GM19452 (cell line): Measurements from ENCODE around the gene IGF2R.

Source experiments
- ATAC-seq: cut with Tn5 transposase; IDR thresholded peaks from one replicate; pipeline ENCODE4 v1.9.1; 2021; ENCODE audit not compliant: unreplicated experiment

IGF2R gene

DNA sequence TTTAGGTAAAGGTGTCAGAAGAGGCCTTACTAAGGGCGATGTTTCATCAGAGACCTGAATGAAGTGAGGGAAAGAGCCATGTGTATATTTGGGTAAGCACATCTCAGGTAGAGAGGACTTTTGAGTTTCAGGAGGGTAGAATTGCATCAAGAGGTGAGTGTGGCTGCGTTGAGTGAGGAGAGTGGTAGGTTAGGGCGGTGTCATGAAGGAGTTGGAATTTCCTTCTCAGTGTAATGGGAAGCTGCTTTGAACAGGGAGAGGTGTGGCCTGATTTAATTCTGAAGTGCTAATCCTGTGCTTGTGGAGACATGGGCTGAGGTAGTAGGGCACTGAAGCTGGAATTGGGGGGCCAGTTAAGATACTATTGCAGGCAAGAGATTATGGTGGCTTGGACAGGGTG is 53.9 kb downstream of the IGF2R start:
- no peak for ATAC-seq

DNA sequence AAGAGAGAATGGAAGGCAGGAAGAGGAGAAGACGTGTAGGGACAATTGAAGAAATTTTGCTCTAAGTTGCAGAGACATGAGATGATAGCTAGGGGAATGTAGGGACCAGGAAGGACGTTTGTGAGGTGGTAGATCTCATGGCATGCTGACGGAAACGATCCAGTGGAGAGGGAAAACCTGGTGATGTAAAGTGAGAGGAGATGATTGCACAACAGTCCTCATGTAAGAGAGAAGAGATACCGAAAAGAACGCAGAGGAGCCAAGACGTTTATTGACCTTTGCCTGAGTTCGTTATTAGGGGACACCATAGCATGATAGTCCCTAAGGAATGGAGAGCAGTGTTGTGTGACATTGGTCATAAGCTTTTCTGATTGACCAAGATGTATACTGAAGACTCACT is 55.3 kb downstream of the IGF2R start:
- ATAC-seq = no peak

DNA sequence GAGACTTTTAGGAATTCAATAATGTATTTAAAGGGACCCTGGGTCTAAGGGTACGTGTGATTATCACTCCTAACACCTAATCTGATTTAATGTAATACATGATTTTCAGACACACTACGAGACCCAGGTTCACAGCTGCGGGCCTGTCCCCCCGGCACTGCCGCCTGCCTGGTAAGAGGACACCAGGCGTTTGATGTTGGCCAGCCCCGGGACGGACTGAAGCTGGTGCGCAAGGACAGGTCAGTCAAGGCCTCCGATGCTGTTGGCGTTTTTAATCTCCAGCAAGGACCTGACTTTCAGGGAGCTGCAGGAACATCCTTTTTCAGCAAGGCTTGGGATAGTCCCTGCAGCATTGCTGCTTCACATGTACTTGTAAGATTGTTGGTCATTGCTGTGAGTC is 58.2 kb downstream of the IGF2R start:
- no peak for ATAC-seq

DNA sequence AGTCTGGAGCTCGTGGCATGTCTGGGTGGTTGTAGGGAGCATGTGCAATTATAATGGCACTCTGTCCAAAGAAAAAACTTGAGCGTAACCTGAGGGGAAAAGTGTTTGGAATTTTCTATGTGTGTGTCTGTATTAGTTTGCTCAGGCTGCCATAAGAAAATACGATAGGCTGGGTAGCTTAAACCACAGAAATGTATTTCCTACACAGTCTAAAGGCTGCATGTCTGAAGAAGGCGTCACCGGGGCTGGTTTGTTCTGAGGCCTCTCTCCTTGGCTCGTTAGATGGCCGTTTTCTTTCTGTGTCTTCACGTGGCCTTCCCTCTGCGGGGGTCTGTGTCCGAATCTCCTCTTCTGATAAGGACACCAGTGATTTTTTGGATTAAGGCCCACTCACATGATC is 59.0 kb downstream of the IGF2R start:
- no peak for ATAC-seq

DNA sequence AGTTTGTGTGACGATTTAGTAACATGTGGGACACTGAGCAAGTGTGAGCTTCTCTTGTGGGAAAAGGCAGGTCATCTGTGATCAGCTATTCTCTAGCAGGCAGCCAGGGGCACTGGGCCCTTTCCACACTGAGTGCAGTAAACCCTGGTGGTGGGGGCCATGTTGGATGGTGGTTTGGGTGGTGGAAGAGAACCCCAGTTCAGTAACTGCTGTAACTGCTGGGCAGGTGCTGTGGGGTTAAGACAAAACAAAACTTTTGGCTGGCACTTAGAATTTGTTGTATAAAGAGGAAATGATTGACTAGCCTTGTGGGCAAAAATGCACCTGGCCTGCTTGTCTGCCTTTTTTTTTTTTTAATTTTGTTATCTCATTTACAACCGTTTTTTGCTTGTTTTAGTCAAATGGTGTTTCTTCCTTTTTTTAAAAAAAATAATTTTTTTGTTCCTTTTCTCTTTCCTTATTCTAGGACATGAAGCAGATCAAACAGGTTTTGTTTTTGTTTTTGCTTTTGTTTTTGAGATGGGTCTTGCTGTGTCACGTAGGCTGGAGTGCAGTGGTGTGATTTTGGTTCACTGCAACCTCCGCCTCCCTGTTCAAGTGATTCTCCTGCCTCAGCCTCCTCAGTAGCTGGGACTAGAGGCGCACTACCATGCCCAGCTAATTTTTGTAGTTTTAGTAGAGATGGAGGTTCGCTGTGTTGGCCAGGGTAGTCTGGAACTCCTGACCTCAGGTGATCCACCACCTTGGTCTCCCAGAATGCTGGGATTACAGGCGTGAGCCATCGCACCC is 59.8 kb downstream of the IGF2R start:
- no peak for ATAC-seq

DNA sequence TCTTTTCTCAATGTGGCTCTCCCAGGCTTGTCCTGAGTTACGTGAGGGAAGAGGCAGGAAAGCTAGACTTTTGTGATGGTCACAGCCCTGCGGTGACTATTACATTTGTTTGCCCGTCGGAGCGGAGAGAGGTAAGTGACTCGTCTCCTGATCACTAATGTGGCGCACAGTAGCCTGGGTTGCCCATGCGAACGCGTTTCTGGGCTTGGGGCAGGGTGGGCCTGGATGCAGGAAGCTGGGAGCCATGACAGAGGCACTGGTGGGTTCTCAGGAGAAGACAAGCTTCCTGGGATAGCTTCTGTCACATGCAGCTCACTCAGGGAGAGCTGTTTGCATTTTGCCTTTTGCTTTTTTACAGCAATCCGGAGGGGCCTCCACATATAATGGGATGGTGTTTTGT is 60.6 kb downstream of the IGF2R start:
- ATAC-seq = no peak

DNA sequence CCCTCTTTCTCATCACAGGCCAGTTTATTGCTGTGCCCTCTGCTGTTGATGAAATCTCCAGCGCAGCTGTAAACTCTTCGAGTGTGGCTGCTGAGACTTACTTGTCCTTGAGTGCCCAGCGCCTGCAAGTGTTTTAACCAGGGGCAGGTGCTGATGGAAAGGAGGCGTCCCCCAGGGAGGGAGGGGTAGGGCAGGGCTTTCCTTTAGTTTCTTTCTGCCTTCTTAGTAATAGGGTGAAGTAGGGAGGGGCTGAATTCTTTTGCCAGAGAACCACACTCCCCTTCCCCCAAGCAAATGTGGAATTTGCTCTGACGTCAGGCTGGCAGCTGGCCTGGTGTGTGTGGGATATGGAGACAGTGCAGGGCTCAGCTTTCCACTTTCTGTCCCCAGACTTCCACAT is 61.2 kb downstream of the IGF2R start:
- ATAC-seq = no peak

DNA sequence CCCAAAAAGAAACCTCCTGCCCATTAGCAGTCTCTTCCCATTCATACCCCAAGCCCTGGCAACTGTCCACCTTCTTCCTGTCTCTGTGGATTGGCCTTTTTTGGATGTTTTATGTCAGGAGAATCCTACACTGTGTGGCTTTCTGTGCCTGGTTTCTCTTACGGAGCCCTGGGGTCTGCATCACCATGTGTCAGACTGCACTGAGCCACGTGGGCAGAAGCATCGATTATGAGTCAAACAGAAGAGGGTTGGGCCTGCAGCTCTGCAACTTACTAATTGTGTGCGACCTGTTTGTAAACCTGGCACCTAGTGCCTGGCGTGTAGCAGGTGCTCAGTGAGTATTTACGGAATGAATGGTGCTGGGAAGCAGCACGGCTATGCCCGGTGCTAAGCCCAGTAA is 62.6 kb downstream of the IGF2R start:
- no peak for ATAC-seq

DNA sequence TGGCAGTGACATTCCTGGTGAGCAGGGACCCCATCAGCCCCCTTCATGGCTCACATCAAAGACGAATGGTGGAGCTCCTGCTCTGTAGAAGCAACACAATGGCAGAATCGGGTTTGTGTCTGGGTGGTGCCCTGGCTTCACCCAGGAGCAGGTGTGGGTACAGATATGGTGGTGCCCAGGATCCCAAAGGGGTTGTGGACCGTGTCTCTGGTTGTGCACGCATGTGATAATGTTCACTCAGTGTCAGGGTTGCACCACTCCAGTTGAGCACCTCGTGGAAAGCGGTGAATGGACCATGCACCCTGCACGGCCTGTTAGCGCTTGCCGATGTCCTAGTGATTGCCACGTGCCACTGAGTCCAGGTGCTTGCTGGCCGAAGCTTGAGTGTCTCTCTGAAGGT is 63.0 kb downstream of the IGF2R start:
- no peak for ATAC-seq

DNA sequence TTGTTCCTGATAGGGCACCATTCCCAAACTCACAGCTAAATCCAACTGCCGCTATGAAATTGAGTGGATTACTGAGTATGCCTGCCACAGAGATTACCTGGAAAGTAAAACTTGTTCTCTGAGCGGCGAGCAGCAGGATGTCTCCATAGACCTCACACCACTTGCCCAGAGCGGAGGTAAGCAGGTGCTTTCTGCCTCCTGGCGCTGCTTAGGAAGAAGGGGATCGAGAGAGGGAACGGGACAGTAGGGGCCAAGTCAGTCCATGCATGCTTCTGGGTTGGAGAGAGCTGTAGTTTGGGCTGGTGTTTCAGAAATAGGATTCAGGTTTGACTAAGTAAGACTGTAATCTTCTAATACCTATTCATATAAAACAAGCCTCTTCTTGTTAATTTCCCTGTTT is 63.7 kb downstream of the IGF2R start:
- no peak for ATAC-seq

DNA sequence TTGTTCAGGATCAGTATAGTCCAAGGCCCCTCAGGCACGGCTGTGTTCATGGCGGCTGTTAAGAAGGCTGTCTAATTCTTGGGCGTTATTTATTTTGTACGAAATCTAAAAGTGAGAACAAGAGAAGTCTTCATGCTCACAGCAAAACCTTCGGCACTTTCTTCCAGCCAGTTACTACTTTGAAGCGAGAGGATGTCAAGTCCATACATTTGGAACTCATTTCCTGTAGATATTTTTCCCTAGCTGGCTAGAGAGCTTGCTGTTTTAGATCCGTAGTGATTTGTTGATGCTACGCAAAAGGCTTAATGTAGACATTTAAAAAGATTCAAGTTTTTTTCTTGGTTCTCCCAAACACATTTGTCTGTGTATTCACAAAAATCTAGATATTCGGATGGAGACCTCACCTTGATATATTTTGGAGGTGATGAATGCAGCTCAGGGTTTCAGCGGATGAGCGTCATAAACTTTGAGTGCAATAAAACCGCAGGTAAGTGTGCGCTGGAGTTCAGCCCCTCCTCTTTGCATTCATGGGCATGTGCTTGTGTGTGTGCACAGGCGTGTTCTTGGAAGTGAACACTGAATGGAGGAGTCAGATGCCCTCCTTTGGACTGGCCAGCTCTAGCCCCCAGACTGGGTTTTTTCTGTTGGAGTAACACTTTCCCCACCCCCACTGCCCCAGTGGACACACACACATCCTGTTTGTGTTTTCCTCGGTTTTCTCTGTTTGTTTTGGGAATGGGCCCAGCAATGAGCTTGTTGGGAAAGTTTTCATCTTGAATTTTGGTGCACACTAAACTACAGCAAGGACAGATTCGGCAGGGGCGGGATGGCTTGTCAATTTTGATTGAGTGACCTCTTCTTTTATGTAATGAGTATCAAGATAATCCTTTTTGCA is 65.4 kb downstream of the IGF2R start:
- ATAC-seq = no peak

DNA sequence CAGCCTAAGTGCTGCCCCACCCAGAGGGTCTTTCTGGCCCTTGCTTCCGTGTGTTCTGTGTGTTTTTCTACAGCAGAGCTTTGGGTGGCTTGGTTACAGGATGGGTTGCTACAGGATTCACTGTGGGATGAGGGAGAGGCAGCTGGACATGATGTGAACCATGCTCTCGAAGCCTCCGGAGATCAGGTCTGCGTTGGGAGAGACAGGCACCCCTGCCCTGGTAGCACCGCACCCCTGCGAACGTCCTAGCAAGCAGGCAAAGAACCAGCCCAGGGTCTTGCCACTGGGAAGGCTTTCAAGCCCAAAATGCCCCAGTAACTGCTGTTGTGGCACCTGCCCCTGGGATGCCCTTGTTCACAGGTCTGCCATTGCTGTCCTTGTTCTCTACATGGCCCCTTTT is 66.4 kb downstream of the IGF2R start:
- no peak for ATAC-seq

DNA sequence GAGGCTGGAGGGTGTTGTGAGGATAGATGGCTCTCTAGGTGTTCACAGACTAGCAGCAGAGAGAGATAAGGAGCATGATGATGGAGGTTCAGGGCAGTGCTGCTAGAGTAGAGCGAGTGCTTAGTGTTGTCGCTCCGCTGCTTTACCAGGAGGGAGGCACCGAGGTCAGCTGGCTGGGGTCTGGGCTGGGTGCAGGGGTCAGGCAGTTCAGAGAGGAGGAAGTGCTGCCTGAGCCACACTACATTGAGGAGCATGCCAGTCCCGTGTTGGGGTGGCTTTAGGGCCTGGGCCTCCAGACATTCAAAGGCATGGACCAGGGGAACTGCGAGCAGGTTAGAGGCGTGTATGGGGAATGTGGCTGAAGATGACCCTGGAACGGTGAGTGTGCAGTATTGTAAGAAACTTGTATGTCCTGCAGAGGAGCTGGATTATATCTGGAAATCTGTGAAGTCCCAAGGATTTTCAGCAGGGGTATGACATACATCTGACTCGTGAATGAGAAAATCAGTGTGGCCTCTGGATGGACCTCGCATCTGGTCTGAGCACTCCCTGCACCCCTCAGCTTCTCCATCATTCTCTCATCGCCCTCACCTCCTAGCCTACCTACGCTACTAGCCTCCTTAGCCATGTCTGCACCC is 66.9 kb downstream of the IGF2R start:
- no peak for ATAC-seq

DNA sequence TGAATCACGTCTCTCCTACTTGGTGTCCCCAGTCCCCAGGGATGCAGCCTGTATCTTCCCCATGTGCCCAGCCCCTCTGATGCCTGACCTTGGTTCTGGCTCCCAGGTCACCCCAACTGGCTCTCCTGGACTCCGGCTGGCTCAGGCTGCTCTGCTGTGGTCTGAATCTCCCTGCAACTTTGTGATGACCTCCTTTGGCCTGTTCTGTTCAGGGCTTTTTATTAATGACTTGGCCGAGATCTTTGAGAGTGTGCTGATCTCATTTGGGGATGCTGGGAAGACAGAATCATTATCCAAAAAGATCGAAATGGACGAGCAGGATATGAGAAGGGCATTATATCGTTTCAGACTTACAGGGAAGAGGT is 67.4 kb downstream of the IGF2R start:
- ATAC-seq = no peak

DNA sequence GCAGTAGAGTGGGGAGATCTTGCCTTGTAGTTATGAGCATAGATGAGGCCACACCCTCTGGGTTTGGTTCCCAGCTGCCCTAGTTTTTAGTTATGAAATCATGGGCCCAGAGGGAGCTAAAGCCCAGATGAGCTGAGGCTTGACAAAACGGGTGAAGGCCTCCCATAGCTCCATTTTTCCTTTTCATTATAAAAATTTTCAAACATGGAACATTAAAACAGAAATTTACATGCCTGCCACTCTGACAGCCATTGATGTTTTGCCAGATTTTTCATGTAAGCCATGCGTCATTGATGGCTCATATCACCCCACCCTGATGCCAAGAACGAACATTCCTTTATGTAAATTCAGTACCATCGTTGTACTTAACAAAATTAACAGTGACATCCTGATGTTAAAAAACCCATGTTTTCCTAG is 67.9 kb downstream of the IGF2R start:
- ATAC-seq = no peak

DNA sequence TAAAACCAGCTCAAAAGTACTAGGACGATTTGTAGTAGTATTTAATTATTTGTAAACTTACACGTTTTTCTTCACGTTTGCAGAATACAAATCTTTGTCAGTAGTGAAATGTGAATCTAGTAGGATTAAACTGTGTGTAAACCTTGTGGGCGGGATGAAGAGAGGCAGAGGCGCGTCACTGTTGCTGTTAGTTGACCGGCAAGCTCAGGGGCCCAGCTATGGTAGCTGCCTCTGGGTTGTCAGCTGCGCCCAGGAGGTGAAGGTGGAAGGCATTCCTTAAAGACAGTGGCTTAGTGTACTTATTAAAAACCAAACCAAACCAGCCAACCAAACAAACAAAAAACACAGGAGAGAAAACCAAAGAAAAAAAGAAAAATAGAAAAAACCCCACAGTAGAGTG is 69.6 kb downstream of the IGF2R start:
- ATAC-seq = no peak

DNA sequence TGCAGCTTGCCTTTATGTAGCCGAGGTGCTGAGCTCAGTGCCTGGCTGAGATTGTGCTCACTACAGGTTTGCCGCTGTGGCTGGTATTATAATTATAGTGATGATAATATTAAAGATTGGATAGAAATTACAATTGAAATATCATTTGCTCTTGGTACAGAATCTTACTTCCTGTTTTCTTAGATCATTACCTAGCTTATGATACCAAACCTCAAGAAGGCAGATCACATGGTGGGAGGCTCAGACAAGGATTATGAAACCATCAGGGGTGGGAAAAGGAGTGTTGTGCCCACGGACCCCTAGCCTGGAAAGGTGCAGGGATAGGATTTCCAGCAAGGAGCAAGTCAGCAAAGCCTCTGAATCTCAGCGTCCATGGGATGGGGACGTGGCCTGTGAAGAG is 70.6 kb downstream of the IGF2R start:
- ATAC-seq = no peak

DNA sequence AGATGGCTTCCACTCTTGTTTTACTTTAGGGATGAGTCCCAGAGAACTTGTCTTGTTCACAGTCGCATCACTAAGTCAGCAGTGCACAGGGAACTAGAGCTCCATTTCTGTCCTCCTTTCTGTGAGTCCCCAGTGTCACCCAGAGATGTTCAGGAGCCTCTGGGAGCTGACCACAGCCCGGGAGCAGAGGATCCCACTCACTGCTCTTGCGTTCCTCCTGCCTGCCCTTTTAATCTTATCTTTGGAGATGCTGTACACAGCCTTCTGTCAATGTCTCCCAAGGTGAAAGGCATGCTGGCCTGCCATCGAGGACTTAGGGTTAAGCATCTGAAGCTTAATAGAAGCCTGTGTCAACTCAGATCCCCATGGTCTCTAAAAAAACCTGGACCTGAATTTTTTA is 71.2 kb downstream of the IGF2R start:
- ATAC-seq = no peak

DNA sequence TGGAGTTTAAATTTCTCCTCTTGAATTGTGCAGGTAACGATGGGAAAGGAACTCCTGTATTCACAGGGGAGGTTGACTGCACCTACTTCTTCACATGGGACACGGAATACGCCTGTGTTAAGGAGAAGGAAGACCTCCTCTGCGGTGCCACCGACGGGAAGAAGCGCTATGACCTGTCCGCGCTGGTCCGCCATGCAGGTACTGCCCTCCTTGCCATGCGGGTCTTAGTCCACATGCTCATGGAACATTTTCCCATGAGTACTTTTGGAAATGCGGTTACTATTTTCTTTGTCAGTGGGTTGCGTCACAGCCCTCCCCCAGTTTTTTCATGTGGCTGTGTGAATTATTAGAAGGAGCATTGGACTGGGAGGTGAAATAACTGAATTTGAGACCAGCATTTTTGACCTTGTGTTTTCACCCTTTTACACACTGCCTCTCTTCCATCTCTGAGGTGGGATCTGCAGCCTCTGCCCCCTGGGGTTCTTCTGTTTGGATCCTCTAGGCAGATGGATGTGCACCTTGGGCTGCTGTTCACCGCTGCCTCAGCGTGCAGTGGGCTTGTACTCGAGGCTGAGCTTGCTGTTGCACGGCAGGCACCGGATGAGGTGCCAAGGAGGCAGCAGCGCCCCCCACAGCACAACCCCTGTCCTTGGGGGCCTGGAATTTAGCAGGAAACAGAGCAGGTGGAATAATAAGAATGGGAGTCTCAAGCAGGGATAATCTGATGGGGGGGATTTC is 71.8 kb downstream of the IGF2R start:
- ATAC-seq = no peak

DNA sequence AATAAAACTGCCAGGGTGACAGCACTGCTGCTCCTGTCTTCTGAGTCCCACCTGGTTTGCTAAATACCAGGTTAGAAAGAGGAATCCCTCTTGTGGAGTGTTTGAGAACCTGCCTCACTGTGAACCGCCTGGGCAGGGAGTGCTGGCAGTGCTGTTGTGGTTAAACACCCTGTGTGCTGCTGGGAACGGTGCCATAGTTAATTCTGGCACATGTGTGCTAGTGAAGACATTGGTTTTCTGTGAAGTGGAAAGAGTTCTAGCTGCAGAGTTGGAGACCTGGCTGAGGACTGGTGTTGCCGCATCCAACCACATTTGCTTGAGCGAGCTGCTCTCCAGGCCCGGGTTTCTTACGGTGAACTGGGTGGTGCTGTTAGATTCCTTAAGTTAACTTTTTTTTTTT is 72.7 kb downstream of the IGF2R start:
- ATAC-seq = no peak

DNA sequence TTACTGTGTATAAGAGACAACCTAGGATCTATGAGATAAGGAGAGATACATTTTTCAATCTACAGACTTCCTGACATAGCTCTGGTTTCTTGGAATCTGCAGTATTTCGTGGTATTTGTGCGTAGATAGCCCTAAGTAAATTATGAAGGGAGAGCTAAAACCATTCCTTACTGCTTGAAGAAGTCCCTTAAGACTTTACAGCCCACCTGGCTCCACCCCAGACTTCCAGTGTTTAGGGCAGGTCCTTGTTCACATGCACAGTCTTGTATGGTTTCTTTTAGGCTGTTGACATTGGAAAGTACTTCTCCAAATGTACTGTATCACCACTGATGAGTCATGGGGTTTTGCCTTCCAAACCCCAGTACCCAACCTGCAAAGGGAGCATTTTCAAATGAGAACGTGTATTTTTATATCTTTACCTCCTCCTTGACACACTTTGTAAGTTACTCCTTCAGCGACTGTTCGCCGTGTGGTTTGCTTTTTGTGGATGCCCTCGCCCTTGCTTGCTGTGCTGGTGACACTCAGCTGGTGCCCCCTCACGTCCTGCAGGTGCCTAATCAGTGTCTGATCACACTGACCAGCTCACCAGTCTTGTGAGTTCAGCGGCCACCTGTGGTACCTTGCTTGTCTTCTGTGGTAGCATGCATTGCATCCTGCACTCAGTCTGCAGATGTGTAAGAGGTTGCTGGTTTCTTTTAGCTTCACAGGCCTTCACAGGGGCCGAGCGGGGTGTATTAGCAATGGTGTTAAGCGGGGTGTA is 73.3 kb downstream of the IGF2R start:
- ATAC-seq = no peak
